ENCODE results near the gene RRM2. TPM values are rescaled to one million over a fixed set of nuclear protein-coding genes. Genes with fewer than 3 reads are reported as not detected.

The RRM2 gene
- total RNA-seq, 1 donor from 2014 or later: 9.3 TPM

DNA sequence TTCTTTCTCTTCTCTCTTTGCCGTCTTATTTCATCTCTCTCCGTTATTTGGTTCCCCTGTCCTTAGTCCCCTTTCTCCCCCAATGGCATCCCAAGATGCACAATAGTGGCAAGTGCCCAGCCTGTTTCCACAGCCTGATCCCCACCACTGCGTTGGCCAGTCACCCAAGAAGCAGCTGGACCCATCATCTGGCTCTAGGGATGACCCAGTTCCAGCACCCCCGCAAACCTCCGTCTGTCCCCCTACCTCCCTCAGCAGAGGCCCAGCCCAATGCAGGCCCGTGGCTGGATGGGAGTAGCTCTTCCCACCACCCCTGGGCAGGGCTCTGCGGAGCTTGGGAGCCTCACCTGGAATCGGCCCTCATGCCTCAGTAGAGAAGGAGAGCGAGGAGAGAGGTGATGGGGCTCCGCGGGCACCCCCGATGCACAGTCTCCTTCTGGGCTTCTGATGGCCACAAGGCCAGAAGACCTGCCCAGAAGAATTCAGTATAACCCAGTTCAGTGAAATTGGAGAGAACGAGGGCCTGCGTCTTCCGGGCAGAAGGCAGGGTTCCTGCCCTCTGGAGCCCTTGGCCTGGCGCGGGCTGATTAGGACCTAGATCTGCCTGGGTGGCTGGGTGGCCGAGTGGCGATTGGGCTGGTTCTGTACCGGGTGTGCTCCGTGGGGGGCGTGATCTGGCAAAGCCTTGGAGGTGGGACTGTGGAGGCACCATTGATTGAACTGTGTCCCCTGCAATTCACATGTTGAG is 50.9 kb downstream of the RRM2 start:
- Mint-ChIP-seq H3K27me3 (no peaks in the 10 kb centered on the region), H3K36me3 (ENCODE audit: low read depth) (no peaks in the 10 kb centered on the region), H3K27ac (no peak overlapping the region), H3K9me3 (no peaks in the 10 kb centered on the region), H3K4me1 (no peaks in the 10 kb centered on the region), H3K4me3 (no peak overlapping the region)
- ChIA-PET POLR2A (interaction anchor here (0.6 kb wide), 2 partner anchors 16 to 543 kb away, joined by 3 to 5 read pairs; partner anchors contain the start of gene YWHAQ), CTCF (interaction anchor here (0.8 kb wide), 1 partner anchor 236 kb away, joined by 3 read pairs; no protein-coding TSS in a partner anchor)
- no peak for DNase-seq
- intact Hi-C loops (cut with micrococcal nuclease): no loop called here
- TF ChIP-seq, protein P1, sequence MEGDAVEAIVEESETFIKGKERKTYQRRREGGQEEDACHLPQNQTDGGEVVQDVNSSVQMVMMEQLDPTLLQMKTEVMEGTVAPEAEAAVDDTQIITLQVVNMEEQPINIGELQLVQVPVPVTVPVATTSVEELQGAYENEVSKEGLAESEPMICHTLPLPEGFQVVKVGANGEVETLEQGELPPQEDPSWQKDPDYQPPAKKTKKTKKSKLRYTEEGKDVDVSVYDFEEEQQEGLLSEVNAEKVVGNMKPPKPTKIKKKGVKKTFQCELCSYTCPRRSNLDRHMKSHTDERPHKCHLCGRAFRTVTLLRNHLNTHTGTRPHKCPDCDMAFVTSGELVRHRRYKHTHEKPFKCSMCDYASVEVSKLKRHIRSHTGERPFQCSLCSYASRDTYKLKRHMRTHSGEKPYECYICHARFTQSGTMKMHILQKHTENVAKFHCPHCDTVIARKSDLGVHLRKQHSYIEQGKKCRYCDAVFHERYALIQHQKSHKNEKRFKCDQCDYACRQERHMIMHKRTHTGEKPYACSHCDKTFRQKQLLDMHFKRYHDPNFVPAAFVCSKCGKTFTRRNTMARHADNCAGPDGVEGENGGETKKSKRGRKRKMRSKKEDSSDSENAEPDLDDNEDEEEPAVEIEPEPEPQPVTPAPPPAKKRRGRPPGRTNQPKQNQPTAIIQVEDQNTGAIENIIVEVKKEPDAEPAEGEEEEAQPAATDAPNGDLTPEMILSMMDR (IDR thresholded peaks at IDR 0.05): no peak
- no peak for ATAC-seq (ENCODE audit: low read depth)

DNA sequence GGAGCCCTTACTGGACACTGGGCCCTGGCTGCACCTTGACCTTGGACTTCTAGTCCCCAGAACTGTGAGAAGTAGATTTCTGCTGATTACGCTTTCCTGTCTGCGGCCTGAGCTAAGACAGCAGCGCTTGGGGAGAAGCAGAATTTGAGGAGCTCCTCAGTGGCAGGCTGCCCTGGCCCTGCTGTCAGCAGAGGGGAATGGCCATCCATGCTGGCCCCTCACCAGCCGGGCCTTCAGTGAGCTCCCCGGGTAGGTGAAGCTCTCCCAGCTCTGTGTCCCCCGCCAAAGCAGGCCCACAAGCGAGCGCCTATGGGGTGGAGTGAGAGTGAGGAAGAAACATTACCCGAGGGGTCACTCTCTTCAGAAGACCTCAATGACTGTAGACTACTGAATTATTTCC is 51.6 kb downstream of the RRM2 start:
- ATAC-seq (ENCODE audit: low read depth) (no peak), DNase-seq (no peak)
- H3K9me3 Mint-ChIP-seq: no peaks in the 10 kb centered on the region
- H3K4me1 Mint-ChIP-seq: no peaks in the 10 kb centered on the region
- intact Hi-C loops (cut with micrococcal nuclease): no loop called here
- ChIA-PET CTCF (no interaction called here), POLR2A (interaction anchor here (0.6 kb wide), 1 partner anchor 543 kb away, joined by 3 read pairs; the partner anchor contains the start of gene YWHAQ)
- H3K27me3 Mint-ChIP-seq: no peaks in the 10 kb centered on the region
- no peaks in the 10 kb centered on the region for H3K36me3 Mint-ChIP-seq (ENCODE audit: low read depth)
- TF ChIP-seq, protein P1 (IDR thresholded peaks at IDR 0.05): no peak
- H3K4me3 Mint-ChIP-seq: no peak overlapping the region
- no peak overlapping the region for H3K27ac Mint-ChIP-seq

DNA sequence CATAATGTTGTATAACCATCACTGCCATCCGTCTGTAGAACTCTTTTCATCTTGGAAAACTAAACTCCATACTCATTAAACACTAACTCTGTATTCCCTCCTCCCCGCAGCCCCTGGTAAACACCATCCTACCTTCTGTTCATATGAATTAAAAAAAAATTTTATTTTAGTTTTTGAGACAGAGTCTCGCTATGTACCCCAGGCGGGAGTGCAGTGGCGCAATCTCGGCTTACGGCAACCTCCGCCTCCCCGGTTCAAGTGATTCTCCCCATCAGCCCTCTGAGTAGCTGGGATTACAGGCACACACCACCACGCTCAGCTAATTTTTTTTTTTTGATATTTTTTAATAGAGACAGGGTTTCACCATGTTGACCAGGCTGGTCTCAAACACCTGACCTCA is 52.9 kb downstream of the RRM2 start:
- Mint-ChIP-seq H3K4me1 (no peaks in the 10 kb centered on the region), H3K27ac (no peak overlapping the region), H3K4me3 (no peak overlapping the region), H3K36me3 (ENCODE audit: low read depth) (no peaks in the 10 kb centered on the region), H3K27me3 (no peaks in the 10 kb centered on the region), H3K9me3 (no peaks in the 10 kb centered on the region)
- intact Hi-C loops (cut with micrococcal nuclease): no loop called here
- ATAC-seq (ENCODE audit: low read depth): no peak
- no peak for DNase-seq
- ChIA-PET POLR2A (no interaction called here), CTCF (no interaction called here)
- TF ChIP-seq, protein P1 (IDR thresholded peaks at IDR 0.05): no peak

DNA sequence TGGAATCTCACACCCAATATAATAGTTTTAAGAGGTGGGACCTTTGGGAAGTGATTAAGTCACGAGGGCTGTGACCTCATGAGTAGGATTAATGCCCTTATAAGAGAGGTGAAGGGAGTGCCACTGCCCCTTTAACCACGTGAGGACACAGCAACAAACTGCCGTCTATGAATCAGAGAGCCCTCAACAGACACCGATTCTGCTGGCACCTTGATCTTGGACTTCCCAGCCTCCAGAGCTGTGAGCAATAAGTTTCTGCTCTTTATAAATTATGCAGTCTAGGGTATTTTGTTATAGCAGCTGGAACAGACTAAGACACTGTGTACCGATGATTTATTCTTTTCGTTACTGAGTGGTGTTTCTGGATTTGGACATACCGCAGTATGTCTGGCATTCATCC is 56.2 kb downstream of the RRM2 start:
- Mint-ChIP-seq H3K9me3 (peaks cover 3% of the 10 kb centered on the region), H3K27ac (no peak overlapping the region), H3K36me3 (ENCODE audit: low read depth) (no peaks in the 10 kb centered on the region), H3K4me1 (no peaks in the 10 kb centered on the region), H3K27me3 (no peaks in the 10 kb centered on the region), H3K4me3 (no peak overlapping the region)
- intact Hi-C loops (cut with micrococcal nuclease): no loop called here
- ChIA-PET CTCF (no interaction called here), POLR2A (no interaction called here)
- TF ChIP-seq, protein P1 (IDR thresholded peaks at IDR 0.05): no peak
- DNase-seq: no peak
- no peak for ATAC-seq (ENCODE audit: low read depth)

DNA sequence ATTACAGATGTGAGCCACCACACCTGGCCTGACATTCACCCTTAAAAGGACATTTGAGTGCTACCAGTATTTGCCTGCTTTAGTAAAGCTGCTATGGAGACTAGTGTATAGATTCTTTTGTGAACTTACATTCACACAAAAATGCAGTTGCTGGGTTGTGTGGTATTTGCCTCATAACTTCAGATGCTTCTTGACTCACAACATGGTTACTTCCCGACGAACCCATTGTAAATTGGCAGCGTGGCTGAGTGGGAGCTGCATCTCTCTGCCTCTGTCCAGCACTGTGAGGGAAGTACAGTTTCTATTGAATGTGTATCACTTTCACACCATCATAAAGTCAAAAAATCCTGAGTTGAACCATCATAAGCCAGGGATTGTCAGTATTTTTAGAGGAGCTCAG is 56.9 kb downstream of the RRM2 start:
- H3K9me3 Mint-ChIP-seq: peaks cover 3% of the 10 kb centered on the region
- no peak overlapping the region for H3K4me3 Mint-ChIP-seq
- H3K36me3 Mint-ChIP-seq (ENCODE audit: low read depth): no peaks in the 10 kb centered on the region
- ChIA-PET CTCF (no interaction called here), POLR2A (no interaction called here)
- H3K4me1 Mint-ChIP-seq: no peaks in the 10 kb centered on the region
- no peak for DNase-seq
- intact Hi-C loops (cut with micrococcal nuclease): no loop called here
- H3K27ac Mint-ChIP-seq: no peak overlapping the region
- TF ChIP-seq, protein P1 (IDR thresholded peaks at IDR 0.05): no peak
- ATAC-seq (ENCODE audit: low read depth): no peak
- H3K27me3 Mint-ChIP-seq: no peaks in the 10 kb centered on the region

Data from activated B cell treated with CpG ODN at 0.5 μM for 24 hours (primary cell).